Stimulated activated CD8-positive, alpha-beta memory T cell treated with anti-CD3 and anti-CD28 coated beads, Interleukin-4, amount 100 ng/mL, for 4 hours (primary cell): ENCODE data around the gene OR7A5.
"Not testable (repeated sequence)": the region's sequence is repeated elsewhere in the genome, so short reads cannot be mapped to it uniquely, and the experiment has no call there.

Experiments used
- DNase-seq, 2 donors: peaks; one replicate each; pipeline ENCODE4 v3.0.0-alpha.2; 2020; ENCODE audit warnings: low read depth in 2 of 2, low spot score in 1 of 2

Gene OR7A5

DNA sequence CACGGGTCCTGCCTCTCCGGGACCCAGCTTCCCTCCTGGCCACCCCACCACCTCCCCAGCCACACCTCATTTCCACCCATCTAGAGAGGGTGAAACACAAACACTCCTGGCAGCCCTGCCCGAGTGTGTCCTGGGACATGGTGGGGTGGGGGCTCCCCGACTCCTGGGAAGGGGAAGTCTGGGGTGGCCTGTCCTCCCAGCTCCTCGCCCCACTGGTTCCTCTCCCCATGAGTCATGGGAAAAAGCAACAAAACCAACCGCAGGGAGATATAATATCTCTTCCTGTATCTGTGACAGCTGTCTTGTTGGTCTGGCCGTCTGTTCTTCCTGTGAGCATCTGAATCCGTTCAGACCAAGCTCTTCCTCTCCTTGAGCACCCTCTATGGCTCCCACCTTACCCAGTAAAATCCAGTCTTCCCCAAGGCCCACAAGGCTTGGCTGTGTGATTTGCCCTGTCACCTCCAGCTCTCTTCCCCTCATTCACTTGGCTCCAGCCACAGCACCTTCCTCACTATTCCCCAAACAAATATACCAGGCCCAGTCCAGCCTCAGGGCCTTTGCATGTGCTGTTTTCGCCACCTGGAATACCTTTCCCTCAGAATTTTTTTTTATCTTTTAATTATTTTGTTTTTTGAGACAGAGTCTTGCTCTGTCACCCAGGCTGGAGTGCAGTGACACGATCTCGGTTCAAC lies 49.7 kb downstream of the OR7A5 start:
- DNase-seq: not testable (repeated sequence)

DNA sequence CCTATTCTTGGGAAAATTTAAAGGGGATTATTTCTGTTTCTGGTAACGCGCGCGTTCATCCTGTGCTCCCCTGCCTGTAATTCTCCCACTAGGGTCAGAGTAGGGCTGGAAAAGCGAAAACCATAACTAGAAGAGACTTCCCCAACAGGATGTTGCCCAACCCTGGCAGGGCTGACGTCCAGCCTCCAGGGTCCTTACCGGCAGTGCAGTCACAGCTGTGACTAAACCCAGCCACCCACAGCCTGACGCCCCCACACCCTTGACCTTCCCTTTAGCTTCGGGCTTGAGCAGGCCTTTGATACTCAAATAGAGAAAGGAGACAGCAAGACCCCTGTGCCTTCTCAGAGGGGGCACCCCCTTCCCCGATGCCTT lies 50.3 kb downstream of the OR7A5 start:
- DNase-seq: not testable (repeated sequence)

DNA sequence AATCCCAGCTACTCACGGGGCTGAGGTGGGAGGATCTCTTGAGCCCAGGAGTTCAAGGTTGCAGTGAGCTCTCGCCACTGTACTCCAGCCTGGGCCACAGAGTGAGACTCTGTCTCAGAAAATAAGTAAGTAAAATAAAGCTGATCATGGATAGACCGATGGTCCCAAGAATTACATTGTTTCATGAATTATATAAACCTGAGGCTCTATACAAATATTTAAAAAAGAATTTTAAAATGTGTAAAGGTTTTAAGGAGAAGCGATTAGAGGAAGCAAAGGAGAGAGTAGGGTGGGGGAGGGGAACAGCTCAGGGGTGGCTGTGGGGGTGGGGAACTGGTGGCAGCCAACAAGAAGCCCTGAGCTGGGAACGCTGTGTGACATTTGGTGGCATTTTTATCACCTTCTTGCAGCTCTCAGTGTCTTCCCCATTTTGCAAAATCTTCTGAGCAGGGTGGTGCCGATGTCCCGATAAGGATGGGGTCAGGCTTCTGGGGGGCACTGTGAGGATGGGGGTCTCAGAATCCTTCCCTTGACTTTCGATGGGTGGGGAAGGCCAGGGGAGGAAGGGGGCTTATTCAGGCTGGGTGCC lies 51.5 kb downstream of the OR7A5 start:
- DNase-seq: not testable (repeated sequence)

DNA sequence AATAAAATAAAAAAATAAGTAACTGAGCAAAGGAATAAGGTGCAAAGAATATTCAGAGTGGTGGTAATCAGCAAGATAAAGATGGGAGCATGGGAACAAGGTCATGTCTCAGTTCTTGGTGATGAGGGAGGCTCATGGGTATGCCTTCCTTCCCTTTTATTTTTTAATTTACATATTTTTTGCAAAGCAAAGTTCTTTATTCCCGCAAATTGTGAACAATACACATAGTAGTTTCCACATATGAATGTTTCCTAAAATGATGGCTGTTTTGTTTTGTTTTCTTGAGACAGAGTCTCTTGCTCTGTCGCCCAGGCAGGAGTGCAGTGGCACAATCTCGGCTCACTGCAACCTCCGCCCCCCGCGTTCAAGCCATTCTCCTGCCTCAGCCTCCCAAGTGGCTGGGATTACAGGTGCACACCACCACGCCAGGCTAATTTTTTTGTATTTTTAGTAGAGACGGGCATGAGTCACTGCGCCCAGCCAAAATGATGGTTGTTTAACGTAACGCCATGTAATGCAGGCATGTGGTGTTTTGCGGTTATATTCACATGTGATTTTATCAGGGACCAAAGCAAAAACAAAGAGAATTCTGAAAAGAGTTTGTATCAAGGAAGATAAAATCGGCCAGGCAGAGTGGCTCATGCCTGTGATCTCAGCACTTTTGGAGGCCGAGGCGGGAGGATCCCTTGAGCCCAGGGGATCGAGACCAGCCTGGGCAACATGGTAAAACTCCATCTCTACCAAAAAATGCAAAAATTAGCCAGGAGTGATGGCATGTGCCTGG lies 52.2 kb downstream of the OR7A5 start:
- DNase-seq: no peak

DNA sequence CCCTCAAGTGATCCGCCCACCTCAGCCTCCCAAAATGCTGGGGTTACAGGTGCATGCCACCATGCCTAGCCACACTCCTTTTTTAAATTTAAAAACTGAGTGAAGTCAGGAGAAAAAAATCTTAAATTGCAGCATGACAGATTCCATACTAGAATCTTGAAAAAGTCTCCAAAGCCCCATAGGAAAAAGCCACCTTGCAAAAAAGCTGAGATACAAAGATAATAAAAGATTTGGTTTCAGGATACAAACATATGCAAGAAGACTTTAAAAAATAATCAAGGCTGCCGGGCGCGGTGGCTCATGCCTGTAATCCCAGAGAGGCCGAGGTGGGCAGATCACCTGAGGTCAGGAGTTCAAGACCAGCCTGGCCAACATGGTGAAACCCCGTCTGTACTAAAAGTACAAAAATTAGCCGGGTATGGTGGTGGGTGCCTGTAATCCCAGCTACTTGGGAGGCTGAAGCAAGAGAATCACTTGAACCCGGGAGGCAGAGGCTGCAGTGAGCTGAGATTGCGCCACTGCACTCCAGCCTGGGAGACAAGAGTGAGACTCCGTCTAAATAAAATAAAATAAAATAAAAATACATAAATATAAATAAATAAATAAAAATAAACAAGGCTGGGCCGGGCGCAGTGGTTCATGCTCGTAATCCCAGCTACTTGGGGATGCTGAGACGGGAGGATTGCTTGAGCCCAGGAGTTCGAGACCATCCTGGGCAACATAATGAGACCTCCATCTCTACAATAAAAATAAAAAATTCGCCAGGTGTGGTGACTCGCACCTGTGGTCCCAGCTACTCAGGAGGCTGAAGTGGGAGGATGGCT lies 53.1 kb downstream of the OR7A5 start:
- DNase-seq: not testable (repeated sequence)

DNA sequence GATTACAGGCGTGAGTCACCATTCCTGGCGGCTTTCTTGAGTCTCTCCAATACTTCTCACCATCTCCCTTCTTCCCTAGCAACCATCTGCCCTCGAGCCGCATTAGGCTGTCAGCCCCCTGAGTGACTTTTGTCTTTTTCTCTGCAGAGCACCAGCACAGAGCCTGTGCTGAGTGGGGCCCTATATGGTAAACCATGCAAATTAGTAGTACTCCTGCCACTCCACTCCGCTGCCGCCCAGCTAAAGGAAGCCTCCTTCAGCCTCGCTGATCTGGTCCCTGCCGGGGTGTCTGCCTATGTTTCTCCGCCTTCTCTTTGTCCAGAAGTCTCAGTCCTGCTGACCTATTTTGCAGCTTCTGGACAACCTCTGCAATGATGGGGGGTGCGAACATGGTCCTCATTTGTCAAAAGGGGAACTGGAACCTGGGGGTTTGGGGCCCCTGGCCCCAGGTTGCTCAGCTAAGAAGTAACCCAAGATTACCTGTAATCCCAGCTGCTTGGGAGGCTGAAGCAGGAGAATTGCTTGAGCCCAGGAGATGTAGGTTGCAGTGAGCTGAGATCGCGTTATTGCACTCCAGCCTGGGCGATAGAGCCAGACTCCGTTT lies 54.3 kb downstream of the OR7A5 start:
- DNase-seq: not testable (repeated sequence)

DNA sequence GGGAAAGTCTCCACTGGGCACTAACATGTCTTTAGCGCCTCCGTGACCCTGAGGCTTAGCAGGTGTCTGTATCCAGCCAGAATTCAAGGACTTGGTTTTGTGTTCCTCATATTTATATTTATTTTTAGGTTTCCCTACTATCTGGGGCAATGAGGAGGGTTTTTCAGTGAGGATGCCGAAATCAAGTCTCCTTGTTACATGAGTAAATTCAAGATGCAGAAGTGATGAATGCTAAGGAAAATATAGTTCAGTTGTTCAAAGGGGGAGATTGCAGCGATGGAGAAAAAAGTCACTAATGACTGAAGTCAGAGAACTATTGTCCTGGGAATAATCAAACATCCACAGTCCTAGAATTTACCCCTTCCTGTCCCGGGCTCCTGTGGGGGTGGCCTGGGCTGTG lies 55.8 kb downstream of the OR7A5 start:
- DNase-seq: no peak

DNA sequence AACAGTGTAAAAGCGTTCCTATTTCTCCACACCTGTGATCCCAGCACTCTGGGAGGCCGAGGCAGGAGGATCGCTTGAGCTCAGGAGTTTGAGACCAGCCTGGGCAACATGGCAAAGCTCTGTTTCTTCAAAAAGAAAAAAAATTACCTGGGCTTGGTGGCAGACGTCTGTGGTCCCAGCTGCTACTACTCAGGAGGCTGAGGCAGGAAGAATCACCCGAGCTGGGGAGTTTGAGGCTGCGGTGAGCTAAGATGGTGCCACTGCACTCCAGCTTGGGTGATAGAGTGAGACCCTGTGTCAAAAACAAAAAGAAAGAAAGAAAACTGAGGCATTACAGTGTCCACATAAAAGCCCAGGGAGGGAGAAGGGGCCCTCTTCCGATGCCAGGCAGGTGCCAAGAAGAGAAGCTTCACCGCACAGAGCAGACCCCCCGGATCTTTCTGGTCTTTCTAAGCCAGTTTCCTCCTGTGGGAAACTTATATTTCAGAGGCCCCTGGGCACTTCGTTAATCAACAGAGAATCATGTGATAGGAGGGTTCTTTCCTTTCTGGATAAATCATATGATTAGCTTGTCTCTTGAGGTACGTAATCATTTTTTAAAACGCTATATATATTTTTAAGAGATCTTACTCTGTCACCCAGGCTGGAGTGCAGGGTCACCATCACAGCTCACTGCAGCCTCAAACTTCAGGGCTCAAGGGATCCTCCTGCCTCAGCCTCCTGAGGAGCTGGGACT lies 56.7 kb downstream of the OR7A5 start, which contains the start of gene ADGRE2:
TSS of gene ADGRE2 (minus strand) at position 451 of the 736 bp plus-strand sequence. CDS start 1,804 bp downstream, outside the sequence.
- not testable (repeated sequence) for DNase-seq

DNA sequence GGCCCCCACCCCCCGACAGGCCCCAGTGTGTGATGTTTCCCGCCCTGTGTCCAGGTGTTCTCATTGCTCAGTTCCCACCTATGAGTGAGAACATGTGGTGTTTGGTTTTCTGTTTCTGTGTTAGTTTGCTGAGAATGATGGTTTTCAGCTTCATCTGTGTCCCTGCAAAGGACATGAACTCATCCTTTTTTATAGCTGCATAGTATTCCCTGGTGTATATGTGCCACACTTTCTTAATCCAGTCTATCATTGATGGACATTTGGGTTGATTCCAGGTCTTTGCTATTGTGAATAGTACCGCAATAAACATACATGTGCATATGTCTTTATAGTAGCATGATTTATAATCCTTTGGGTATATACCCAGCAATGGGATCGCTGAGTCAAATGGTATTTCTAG lies 57.3 kb downstream of the OR7A5 start:
- DNase-seq: not testable (repeated sequence)
